HuH-7.5 (cell line): ENCODE measurements around the gene PTPMT1.
"Not testable (repeated sequence)": the region's sequence is repeated elsewhere in the genome, so short reads cannot be mapped to it uniquely, and the experiment has no call there.

Source experiments
- DNase-seq: peaks from one replicate; pipeline ENCODE4 v3.0.0; 2011; ENCODE audit warnings: low spot score

The PTPMT1 gene

DNA sequence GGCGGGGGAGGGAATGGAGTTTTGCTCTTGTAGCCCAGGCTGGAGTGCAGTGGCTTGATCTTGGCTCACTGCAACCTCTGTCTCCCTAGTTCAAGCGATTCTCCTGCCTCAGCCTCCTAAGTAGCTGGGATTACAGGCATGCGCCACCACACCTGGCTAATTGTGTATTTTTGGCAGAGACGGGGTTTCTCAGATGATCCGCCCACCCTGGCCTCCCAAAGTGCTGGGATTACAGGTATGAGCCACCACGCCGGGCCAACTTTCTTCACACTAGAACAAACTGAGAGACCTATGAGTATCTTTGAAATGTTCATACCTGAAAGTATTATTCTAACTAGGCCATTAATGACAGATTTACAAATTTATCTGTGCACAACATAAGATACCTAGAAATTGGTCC is 19.1 kb upstream of the PTPMT1 start:
- not testable (repeated sequence) for DNase-seq

DNA sequence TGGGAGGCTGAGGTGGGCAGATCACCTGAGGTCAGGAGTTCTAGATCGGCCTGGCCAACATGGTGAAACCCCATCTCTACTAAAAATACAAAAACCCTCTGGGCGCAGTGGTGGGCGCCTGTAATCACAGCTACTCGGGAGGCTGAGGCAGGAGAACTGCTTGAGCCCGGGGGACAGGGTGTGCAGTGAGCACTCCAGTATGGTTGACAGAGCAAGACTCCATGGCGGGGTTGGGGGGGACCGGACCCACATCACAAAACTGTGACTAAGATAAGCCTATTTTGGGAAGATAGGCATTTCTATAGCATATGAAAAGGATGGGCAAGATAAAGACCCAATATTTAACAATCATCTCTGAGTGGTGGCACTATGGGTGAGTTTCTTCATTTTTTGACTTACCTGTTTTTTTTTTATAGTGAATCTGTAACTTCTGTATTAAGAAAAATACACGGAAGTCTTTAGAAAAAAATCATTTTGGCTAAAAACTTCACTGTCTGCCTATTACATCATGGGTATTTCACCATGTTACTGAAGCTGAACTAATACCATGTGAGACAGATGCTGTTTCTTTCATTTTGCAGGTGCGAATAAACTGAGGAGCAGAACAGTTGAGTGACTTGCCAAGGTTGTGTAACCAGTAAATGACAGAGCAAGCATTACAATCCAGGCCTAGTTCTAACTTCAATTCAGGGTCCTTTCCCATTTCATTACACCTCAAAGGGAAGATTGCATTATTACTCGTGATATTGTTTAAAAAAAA is 14.9 kb upstream of the PTPMT1 start:
- DNase-seq: no peak

DNA sequence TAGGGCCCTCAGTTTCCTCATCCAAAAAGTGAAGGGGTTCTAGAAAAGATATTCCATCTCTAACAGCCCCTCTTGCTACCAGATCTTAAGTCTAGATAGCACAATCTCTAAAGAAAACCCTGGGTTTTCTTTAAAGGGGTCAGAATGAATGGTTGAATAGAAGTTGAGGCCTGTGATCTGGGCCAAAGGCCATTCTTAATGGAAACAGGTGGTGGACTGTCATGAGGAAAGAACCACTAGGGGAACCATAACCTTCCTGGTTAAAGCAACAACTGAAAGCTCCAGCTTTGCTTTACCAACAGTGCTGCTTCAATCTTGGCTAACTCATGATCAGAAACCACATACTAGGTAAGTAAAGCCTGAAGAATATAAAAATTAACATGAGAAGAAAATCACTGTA is 14.3 kb upstream of the PTPMT1 start:
- no peak for DNase-seq

DNA sequence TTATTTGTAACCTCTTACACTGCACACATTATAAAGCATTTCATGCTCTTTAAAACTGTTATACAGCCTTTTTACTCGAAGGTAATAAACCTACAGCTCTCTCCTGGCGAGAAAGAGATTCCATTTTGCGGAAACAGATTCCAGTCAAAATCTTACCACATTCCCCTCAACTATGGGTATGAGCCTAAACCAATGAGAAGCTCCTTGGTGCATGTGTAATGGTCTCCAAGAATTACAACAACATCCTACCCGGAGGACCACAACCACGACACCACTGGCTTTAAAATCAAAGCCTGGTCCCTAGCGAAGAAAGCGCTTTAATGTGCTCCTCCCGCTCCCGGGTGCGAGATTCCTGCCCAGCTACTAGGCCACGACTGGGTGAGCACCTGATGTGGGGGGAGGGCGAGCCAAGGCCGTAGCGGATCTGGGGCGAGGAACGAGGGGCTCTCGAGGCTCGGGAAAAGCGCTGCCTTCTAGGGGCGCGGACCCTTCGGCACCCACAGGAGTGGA is 13.3 kb upstream of the PTPMT1 start:
- DNase-seq: no peak

DNA sequence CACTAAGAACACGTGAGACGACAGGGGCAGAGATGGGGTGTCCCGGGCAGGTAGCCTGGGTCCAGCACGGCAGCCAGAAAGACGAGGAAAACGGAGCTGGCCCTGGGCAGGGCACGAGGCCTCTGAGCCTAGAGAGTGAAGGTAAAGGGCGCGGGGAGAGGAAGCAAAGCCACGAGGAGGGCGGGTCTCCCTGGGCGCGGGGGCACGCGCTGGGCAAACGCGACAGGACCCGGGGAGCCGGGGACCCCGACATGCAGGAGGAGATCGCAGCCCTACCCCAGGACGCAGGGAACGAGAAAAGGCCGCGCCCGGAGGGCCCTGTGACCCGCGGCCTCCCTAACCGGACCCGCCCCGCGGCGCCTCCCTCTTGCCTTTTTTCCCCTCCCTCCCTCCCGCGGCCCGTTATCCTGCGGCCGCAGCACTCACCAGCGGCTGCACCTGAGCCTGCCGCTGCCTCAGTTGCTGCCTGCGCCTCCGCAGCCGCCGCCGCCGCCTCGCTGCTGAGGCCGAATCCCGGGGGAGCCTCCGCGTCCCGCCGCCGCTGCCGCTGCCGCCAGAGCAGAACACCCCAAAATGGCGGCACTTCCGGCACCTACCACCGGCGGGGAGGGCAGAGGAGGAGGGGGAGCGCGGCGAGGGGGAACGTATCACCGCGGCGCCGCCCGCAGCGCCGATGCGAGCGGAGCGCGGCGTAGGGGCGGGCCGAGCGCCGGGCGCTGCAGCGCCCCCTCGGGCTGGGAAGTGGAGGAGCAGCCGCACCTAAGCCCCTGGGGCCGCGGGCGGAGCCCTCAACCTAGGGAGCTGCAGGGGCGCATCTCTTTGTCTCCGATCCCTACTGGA is 12.6 kb upstream of the PTPMT1 start, which contains the start of gene CELF1:
TSS of gene CELF1 (minus strand) at position 567 of the 840 bp plus-strand sequence. CDS start 53,609 bp downstream, outside the sequence.
- peak; percentile 71 for DNase-seq

DNA sequence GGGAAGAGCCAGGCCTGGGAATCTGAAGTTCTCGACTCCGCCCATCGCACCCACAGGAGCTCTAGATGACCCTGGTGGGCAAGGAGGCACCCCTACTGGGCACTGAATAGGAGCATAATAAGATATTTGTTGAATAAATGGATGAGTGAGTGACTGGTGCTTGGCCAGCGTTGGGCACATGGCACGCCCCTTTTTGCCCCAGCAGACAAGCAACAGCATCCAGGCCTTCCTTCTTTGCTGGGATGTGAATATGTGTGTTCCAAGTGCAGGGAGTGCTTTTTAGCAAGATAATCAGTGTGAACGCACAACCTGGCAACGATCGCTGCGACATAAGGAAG is 12.0 kb upstream of the PTPMT1 start:
- no peak for DNase-seq

DNA sequence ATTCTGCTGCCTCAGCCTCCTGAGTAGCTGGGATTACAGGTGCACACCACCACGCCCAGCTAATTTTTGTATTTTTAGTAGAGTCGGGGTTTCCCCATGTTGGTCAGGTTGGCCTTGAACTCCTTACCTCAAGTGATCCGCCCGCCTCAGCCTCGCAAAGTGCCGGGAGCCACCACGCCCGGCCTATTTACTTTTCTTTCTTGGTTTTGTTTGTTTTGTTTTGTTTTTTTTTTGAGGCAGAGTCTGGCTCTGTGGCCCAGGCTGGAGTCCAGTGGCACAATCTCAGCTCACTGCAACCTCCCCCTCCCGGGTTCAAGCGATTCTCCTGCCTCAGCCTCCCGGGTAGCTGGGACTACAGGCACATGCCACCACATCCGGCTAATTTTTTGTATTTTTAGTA is 8.4 kb upstream of the PTPMT1 start:
- DNase-seq: not testable (repeated sequence)

DNA sequence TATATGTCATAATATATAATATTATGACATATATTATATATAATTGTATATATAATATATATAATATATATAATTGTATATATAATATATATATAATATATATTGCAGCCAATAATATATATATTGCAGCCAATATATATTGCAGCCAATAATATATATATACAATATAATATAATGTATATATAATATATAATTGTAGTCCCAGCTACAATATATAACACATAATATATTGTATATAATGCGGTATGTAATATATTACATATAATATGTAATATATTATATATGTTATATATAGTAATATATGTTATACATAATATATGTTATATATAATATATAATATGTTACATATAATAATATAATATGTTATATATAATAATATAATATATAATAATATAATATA is 6.7 kb upstream of the PTPMT1 start:
- no peak for DNase-seq

DNA sequence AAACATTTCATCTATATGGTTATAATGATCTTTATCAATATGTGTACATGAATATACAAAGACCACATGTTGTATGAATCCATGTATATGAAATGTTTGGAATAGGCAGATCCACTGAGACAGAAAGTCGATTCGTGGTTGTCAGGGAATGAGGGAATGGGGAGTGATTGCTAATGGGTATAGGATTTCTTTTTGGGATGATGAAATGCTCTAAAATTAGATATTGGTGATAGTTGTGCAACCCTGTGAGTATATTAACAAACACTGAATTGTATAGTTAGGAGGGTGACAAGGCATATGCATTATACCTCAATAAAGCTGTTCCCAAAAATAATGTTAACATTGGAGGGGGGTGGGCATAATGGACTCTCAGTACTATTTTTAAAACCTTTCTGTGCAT is 5.0 kb upstream of the PTPMT1 start:
- DNase-seq: no peak

DNA sequence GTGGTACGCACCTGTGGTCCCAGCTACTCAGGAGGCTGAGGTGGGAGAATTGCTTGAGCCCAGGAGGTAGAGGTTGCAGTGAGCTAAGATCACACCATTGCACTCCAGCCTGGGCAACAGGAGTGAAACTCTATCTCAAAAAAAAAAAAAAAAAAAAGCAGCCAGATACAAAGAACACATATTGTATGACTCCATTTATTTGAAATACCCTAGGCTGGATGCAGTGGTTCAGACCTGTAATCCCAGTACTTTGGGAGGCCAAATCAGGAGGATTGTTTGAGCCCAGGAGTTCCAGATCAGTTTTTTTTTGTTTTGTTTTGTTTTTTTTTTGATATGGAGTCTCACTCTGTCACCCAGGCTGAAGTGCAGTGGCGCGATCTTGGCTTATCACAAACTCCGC is 3.0 kb upstream of the PTPMT1 start:
- not testable (repeated sequence) for DNase-seq

DNA sequence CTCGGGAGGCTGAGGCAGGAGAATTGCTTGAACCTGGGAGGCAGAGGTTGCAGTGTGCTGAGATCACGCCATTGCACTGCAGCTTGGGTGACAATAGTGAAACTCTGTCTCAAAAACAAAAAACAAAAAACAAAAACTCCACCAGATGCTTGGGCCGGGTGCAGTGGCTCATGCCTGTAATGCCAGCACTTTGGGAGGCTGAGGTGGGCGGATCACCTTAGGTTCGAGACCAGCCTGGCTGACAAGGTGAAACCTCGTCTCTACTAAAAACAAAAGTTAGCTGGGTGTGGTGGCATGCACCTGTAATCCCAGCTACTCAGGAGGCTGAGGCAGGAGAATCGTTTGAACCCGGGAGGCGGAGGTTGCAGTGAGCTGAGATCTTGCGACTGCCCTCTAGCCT is 1.0 kb upstream of the PTPMT1 start:
- DNase-seq: not testable (repeated sequence)

DNA sequence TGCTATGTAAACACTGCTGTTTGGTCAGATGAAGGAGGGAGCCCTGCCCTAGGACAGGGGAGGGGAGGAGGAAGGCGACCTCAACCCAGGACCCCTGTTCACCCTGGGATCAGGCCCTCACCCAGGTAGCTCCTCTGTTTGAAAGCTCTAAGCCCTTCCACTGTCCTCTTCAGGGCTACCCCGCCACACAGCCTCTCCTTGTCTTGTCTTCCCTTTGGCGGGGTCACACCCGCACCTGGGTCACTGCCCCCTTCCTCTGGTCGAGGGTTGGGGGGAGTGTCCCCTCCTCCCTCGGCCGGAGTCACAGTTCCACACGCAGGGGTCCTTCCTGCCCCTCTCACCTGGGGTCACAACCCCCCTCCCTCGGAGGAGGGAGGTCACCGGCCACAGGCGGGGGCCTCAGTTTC is 463 bp upstream of the PTPMT1 start:
- DNase-seq: no peak

DNA sequence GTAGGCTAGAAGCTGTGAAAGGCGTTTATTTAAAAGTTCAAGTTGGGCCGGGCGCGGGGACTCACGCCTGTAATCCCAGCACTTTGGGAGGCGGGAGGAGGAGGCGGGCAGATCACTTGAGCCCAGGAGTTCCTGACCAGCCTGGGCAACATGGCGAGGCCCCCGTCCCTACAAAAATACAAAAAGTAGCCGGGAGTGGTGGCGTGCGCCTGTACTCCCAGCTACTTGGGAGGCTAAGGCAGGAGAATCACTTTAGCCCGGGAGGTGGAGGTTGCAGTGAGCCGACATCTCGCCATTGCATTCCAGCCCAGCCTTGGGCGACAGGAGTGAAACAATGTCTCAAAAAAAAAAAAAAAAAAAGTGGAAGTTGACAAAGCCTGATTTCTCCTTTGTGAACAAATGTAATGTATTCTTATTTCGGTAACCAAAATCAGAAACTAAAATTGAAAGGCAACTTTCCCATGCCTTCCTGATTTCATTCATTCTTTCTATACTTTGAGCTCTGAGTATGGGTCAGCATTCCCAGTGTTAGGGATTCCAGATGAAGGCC is 825 bp downstream of the PTPMT1 start:
- DNase-seq: no peak

DNA sequence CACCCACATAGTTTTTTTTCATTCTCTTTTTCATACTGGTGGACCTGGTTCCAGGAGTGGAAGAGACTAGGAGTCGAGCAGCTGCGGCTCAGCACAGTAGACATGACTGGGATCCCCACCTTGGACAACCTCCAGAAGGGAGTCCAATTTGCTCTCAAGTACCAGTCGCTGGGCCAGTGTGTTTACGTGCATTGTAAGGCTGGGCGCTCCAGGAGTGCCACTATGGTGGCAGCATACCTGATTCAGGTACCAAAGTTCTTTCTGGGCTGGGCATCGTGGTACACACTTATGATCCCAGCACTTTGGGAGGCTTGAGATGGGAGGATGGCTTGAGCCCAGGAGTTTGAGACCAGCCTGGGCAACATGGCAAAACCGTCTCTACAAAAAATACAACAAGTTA is 4.2 kb downstream of the PTPMT1 start:
- DNase-seq: no peak

DNA sequence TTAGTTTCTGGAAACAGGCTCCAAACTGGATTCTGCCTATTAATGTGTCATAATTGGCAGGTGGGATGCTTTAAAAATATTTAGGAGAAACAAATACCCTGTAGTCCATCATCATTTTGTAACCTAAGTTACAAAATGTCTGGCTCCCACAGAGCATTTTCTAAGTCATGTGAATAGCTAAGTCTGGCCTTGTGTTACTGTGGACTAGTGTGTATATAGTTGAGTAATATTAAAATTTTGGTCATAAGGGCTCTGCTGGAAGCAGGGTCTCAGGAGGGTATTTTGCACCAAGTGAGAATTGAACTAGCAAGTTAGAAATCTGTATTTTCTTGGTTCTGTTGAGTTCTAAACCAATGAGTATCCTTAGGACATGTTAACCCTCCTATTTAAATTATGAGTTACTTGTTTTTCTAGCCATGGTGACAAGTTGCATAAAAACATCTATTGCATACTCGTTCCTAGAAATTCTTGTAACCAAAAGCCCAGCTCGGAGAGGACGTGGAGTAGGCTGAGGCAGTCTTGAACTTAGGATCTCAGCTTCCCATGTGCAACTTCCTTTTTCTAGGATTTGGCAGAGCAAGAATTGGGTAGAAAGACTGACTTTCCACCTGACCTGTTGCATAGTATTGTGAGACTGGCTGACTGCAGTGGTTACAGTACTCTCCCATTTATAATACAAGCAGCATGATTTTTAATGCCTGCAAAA is 5.4 kb downstream of the PTPMT1 start:
- no peak for DNase-seq

DNA sequence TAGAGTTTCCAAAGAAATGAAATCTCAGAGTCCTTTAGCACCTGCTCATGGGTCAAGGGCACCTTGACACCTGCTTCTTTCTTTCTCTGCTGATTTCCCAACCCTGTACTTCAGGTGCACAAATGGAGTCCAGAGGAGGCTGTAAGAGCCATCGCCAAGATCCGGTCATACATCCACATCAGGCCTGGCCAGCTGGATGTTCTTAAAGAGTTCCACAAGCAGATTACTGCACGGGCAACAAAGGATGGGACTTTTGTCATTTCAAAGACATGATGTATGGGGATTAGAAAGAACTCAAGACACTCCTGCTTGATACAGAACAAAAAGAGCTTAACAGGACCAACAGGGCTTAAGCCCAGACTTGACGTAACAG is 5.9 kb downstream of the PTPMT1 start:
- no peak for DNase-seq

DNA sequence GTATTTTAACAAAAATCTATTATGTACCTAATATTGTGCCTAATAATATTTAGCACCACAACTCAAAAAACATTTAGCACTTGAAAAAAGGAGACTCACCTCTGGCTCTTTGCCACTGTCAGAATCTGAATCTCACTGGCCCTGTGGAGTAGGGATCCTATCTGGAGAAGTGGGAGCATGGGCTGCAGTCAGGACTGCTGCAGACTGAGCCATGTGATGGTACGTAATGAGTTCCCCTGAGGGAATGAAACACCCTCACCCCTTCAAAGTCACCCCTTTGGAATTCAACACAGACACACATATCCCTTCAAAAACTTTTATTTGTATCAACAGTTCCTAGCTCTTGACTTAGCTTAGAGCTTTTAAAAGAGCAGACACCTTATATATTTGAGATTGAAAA is 6.5 kb downstream of the PTPMT1 start:
- DNase-seq: no peak

DNA sequence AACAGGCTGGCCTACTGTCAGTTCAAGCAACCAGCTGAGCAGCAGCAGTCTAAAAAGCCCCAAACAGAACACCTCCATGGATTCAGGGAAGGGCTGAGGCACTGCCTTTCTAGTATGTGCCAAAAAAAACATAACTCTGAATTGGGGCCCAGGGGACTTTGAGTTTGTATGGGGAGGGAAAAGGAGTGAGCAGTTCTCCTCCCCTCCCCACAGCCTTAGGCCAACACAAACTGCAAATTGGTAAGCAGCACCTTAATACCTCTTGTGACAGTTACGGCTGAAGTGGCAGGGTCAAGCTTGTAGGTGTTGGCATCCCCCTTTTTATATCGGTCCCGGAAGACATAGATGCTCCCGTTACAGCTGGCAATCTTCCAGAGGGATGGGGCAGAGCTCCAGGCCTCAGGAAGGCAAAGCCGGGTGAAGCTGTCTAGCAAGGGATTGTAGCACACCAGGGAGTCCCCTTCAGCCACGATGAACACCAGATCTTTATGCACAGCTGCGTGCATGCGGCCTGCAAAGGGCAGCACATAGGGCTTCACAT is 7.4 kb downstream of the PTPMT1 start:
- DNase-seq: no peak

DNA sequence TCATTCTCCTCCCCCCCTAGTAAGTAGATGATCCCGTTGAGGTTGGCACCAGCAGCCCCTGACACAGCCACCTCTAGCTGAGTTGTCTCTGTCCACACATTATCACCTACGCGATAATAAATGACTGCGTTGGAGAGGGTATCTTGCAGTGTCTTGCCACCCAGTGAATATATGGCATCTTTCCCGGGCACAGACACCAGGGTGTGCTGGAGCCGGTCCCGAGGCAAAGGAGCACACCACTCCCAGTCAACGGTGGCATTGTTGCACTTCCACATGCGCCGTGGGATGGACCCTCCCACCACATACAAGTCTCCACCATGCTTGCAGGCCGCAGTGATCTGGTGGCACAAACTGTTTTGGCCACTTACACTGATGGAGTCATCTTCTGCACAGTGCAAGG is 7.9 kb downstream of the PTPMT1 start:
- DNase-seq: no peak

DNA sequence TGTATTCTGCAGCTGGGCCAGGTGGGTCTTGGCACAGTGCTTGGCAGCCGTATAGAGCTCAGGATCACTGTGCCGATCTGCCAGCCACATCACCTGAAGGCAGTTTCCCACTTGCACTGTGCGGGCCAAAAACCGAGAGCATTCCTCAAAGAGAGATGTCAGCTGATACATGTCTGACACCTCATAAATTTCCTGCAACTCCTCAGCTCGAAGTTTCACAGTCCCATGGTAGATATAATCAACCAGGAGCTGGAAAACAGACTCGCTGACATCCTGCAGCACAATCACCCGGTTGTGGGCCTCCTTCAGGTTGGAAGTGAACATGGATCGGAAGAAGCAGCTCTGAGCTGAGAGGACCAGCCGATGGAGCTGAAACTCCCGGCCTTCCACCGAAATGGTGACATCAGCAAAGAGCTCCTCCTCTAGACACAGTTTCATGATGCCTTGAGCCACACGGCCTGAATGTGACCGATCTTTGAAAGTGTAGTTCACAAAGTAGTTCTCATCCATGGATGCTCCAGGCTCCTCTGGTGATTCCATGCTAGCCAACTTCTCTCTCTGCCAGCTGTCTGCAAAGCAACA is 12.2 kb downstream of the PTPMT1 start:
- no peak for DNase-seq
